ENCODE data around the gene IL17RC. TPM values are rescaled to one million over a fixed set of nuclear protein-coding genes. Genes with fewer than 3 reads are reported as not detected.

IL17RC gene
- total and polyA plus RNA-seq, 2 experiments from 2014 or later, result 8.4 to 12.6 TPM

- TF ChIP-seq CTCF (conservative IDR thresholded peaks at IDR 0.05; ENCODE audit: low read depth in 2 of 2), result no peak
- no peak for TF ChIP-seq ETS1 (IDR thresholded peaks at IDR 0.05)
- no peak for TF ChIP-seq JUNB (IDR thresholded peaks at IDR 0.05; ENCODE audit: unreplicated experiment)
These were observed 52.7 kb downstream of the IL17RC start (continued) for GRCh38 chr3:9969632-9970019.

- peaks cover 19% of the 10 kb centered on the region for H3K36me3 ChIP-seq (ENCODE audit: insufficient read depth)
- H4K20me1 ChIP-seq (replicated peaks; ENCODE audit: insufficient read depth), result 0 out of 2 replicates have a peak, but pooled peaks cover 4% of the 10 kb centered on the region
- no peaks in the 10 kb centered on the region for H3K27me3 ChIP-seq (ENCODE audit: insufficient read depth)
- peaks cover 55% of the 10 kb centered on the region for H3K36me3 Mint-ChIP-seq (ENCODE audit: low read depth)
- no peak overlapping the region for H3K27ac Mint-ChIP-seq
- H3K27me3 Mint-ChIP-seq (ENCODE audit: insufficient read depth, low read depth, poor library complexity), result no peaks in the 10 kb centered on the region
- H3K27ac ChIP-seq (ENCODE audit: low read depth), result no peak overlapping the region
- H3K9me3 Mint-ChIP-seq, result no peaks in the 10 kb centered on the region
- DNase-seq (ENCODE audit: low spot score) (no peak), ATAC-seq (no peak)
- no peaks in the 10 kb centered on the region for H3K4me1 Mint-ChIP-seq
- H3F3A ChIP-seq (replicated peaks; ENCODE audit: low read depth), result no peaks in the 10 kb centered on the region
- no peak overlapping the region for H3K4me3 ChIP-seq
- no peak overlapping the region for H2AFZ ChIP-seq
- 0 out of 2 replicates have a peak, but pooled peaks cover 3% of the 10 kb centered on the region for H3K9me2 ChIP-seq (ENCODE audit: insufficient read depth)
- no peaks in the 10 kb centered on the region for H3K79me2 ChIP-seq (replicated peaks; ENCODE audit: insufficient read depth)
- H3K4me1 ChIP-seq (ENCODE audit: insufficient read depth), result no peaks in the 10 kb centered on the region
- H3K4me3 Mint-ChIP-seq, result no peak overlapping the region
- H3K4me2 ChIP-seq, result no peak overlapping the region
- no peak for TF ChIP-seq CREB1 (CRISPR knock-in tag; IDR thresholded peaks at IDR 0.05; ENCODE audit: low read depth)
- no peak for TF ChIP-seq CTCF (conservative IDR thresholded peaks at IDR 0.05; ENCODE audit: low read depth in 2 of 2)
- no peak for TF ChIP-seq EZH2 (IDR thresholded peaks at IDR 0.05; ENCODE audit: low read depth, unreplicated experiment)
- no peak for TF ChIP-seq ZNF114 (CRISPR knock-in tag; IDR thresholded peaks at IDR 0.05)
- TF ChIP-seq NANOG (IDR thresholded peaks at IDR 0.05; ENCODE audit: borderline replicate concordance), result no peak
- TF ChIP-seq REST (IDR thresholded peaks at IDR 0.05; ENCODE audit: unreplicated experiment), result no peak
- TF ChIP-seq POLR2AphosphoS5 (IDR thresholded peaks at IDR 0.05; ENCODE audit: low read depth), result no peak
- TF ChIP-seq ZNF331 (CRISPR knock-in tag; IDR thresholded peaks at IDR 0.05; ENCODE audit: low read depth), result no peak
These were observed 53.2 kb downstream of the IL17RC start for GRCh38 chr3:9970020-9970652.
